Endothelial cell of umbilical vein (primary cell): ENCODE measurements around the gene SLC39A11.

ENCODE experiments used
- EZH2 ChIP-seq: IDR thresholded peaks from 2 replicates; pipeline ENCODE4 v1.6.1; 2012; ENCODE audit warnings: borderline replicate concordance, low read depth, mild to moderate bottlenecking, moderate library complexity, low read length, inconsistent platforms; ENCODE audit not compliant: severe bottlenecking
- FOS ChIP-seq: IDR thresholded peaks from 2 replicates; pipeline ENCODE4 v1.6.1; 2011; ENCODE audit warnings: mild to moderate bottlenecking, low read length, moderate library complexity, borderline replicate concordance; ENCODE audit not compliant: insufficient read depth
- GATA2 ChIP-seq: IDR thresholded peaks from 2 replicates; pipeline ENCODE4 v1.7.0; 2011; ENCODE audit warnings: low read depth, mild to moderate bottlenecking, moderate library complexity, mixed read lengths, low read length; ENCODE audit not compliant: insufficient read length, insufficient read depth
- JUN ChIP-seq: IDR thresholded peaks from 2 replicates; pipeline ENCODE4 v1.6.1; 2011; ENCODE audit warnings: borderline replicate concordance, low read depth; ENCODE audit not compliant: insufficient read length, insufficient read depth
- POLR2A ChIP-seq: IDR thresholded peaks from 2 replicates; pipeline ENCODE4 v1.6.1; 2012; ENCODE audit warnings: low read depth, mild to moderate bottlenecking, control low read depth, low read length
- POLR2AphosphoS5 ChIP-seq: IDR thresholded peaks from 2 replicates; pipeline ENCODE4 v1.6.1; 2012; ENCODE audit warnings: low read depth, mild to moderate bottlenecking, control low read depth, low read length, moderate library complexity; ENCODE audit not compliant: insufficient read depth
- TF ChIP-seq, protein P1 (sequence below), 2 donors: IDR thresholded peaks; 1 replicate in 1 of 2; 2 replicates in 1 of 2; pipeline ENCODE4 v1.5.1; 2011; ENCODE audit warnings: low read length in 2 of 2, mild to moderate bottlenecking in 2 of 2, moderate library complexity in 2 of 2, control low read depth in 1 of 2, inconsistent platforms in 1 of 2, low read depth in 1 of 2; ENCODE audit not compliant: insufficient read depth in 1 of 2; ENCODE audit errors: extremely low read depth in 1 of 2
- TF ChIP-seq, protein P2 (sequence below): IDR thresholded peaks from 2 replicates; pipeline ENCODE4 v1.6.1; 2011; ENCODE audit not compliant: insufficient read depth, insufficient read length

GRCh38 chr17:72987166-72987565 is 105.3 kb downstream of the SLC39A11 start:
- no peak for TF ChIP-seq POLR2A
- TF ChIP-seq EZH2: no peak
- TF ChIP-seq POLR2AphosphoS5: no peak
- TF ChIP-seq, protein P1, sequence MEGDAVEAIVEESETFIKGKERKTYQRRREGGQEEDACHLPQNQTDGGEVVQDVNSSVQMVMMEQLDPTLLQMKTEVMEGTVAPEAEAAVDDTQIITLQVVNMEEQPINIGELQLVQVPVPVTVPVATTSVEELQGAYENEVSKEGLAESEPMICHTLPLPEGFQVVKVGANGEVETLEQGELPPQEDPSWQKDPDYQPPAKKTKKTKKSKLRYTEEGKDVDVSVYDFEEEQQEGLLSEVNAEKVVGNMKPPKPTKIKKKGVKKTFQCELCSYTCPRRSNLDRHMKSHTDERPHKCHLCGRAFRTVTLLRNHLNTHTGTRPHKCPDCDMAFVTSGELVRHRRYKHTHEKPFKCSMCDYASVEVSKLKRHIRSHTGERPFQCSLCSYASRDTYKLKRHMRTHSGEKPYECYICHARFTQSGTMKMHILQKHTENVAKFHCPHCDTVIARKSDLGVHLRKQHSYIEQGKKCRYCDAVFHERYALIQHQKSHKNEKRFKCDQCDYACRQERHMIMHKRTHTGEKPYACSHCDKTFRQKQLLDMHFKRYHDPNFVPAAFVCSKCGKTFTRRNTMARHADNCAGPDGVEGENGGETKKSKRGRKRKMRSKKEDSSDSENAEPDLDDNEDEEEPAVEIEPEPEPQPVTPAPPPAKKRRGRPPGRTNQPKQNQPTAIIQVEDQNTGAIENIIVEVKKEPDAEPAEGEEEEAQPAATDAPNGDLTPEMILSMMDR (IDR thresholded peaks at IDR 0.05; ENCODE audit: extremely low read depth in 1 of 2, insufficient read depth in 1 of 2, low read depth in 1 of 2, low read length in 2 of 2): no peak
- TF ChIP-seq JUN: no peak
- no peak for TF ChIP-seq GATA2
- TF ChIP-seq, protein P2, sequence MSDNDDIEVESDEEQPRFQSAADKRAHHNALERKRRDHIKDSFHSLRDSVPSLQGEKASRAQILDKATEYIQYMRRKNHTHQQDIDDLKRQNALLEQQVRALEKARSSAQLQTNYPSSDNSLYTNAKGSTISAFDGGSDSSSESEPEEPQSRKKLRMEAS: no peak
- no peak for TF ChIP-seq FOS
